KBM-7 (cell line): Measurements from ENCODE around the gene UQCC2.

ENCODE experiments used
- DNase-seq: peaks from one replicate; pipeline ENCODE4 v3.0.0-alpha.2; 2015
- in situ Hi-C: fragments of 300-500 bp; cut with MboI; formaldehyde crosslinking; loops from 2 replicates; pipeline ENCODE4 v1.14.3; 2020; ENCODE audit warnings: low sequenced_read_pairs, low pct_unique_long_range_greater_than_20kb, mixed read lengths

Gene UQCC2

GRCh38 chr6:33667072-33667471 lies 44.4 kb downstream of the UQCC2 start:
- DNase-seq, result no peak
- in situ Hi-C loops, result no loop called here

- peak; percentile 5 for DNase-seq
Observed at GRCh38 chr6:33665957-33666356, 45.5 kb downstream of the UQCC2 start.

GRCh38 chr6:33664506-33665057 lies 46.9 kb downstream of the UQCC2 start:
- in situ Hi-C loops, result no loop called here
- DNase-seq, result no peak

More at GRCh38 chr6:33665957-33666356, 45.5 kb downstream of the UQCC2 start:
- in situ Hi-C loops, result no loop called here

GRCh38 chr6:33663727-33664449 lies 47.6 kb downstream of the UQCC2 start:
- in situ Hi-C loops, result no loop called here

GRCh38 chr6:33663028-33663427 lies 48.5 kb downstream of the UQCC2 start:
- in situ Hi-C loops, result no loop called here
- DNase-seq, result no peak

More at GRCh38 chr6:33663727-33664449, 47.6 kb downstream of the UQCC2 start:
- DNase-seq, result no peak

- DNase-seq, result no peak
- in situ Hi-C loops, result no loop called here
Observed at GRCh38 chr6:33662318-33662717, 49.2 kb downstream of the UQCC2 start.

GRCh38 chr6:33661106-33661838 lies 50.2 kb downstream of the UQCC2 start:
- DNase-seq, result no peak
- in situ Hi-C loops, result no loop called here

- in situ Hi-C loops, result no loop called here
Observed at GRCh38 chr6:33659986-33660385, 51.5 kb downstream of the UQCC2 start.

GRCh38 chr6:33658982-33659689 lies 52.4 kb downstream of the UQCC2 start:
- no peak for DNase-seq
- in situ Hi-C loops, result no loop called here

More at GRCh38 chr6:33659986-33660385, 51.5 kb downstream of the UQCC2 start:
- DNase-seq, result no peak

- DNase-seq, result no peak
- in situ Hi-C loops, result no loop called here
Observed at GRCh38 chr6:33656844-33657243, 54.7 kb downstream of the UQCC2 start.

- in situ Hi-C loops, result no loop called here
Observed at GRCh38 chr6:33654831-33655554, 56.5 kb downstream of the UQCC2 start.

GRCh38 chr6:33652002-33652401 lies 59.5 kb downstream of the UQCC2 start:
- DNase-seq, result peak; percentile 34
- in situ Hi-C loops, result no loop called here

More at GRCh38 chr6:33654831-33655554, 56.5 kb downstream of the UQCC2 start:
- peak; percentile 15 for DNase-seq

- DNase-seq, result no peak
- in situ Hi-C loops, result no loop called here
Observed at GRCh38 chr6:33651403-33651802, 60.1 kb downstream of the UQCC2 start.
